ENCODE results near the gene MXD4. TPM values are rescaled to one million over a fixed set of nuclear protein-coding genes. Genes with fewer than 3 reads are reported as not detected.
"Not testable (repeated sequence)": the region's sequence is repeated elsewhere in the genome, so short reads cannot be mapped to it uniquely, and the experiment has no call there.

The MXD4 gene
- polyA plus RNA-seq, 1 donor: 49.5 TPM

- DNase-seq: no peak
Observed at GRCh38 chr4:2222838-2223237, 39.1 kb downstream of the MXD4 start.

GRCh38 chr4:2221378-2221777 lies 40.5 kb downstream of the MXD4 start:
- DNase-seq: not testable (repeated sequence)

GRCh38 chr4:2220016-2220630 lies 41.8 kb downstream of the MXD4 start:
- peak; percentile 70 for DNase-seq

- DNase-seq: no peak
Observed at GRCh38 chr4:2219233-2219760, 42.6 kb downstream of the MXD4 start.

GRCh38 chr4:2218436-2218835 lies 43.5 kb downstream of the MXD4 start:
- no peak for DNase-seq

GRCh38 chr4:2217726-2218125 lies 44.2 kb downstream of the MXD4 start:
- no peak for DNase-seq

- no peak for DNase-seq
Observed at GRCh38 chr4:2212831-2213230, 49.1 kb downstream of the MXD4 start.

- not testable (repeated sequence) for DNase-seq
Observed at GRCh38 chr4:2202789-2203188, 59.1 kb downstream of the MXD4 start.

Other genes starting within 250 kb of the MXD4 start
- 6.4 TPM for gene NAT8L, start 202.8 kb downstream of the MXD4 start, polyA plus RNA-seq (ENCODE audit: insufficient read length)
- gene HAUS3, start 20.0 kb downstream of the MXD4 start, polyA plus RNA-seq (ENCODE audit: insufficient read length): 25.9 TPM
- 6.6 TPM for gene POLN, start 20.0 kb downstream of the MXD4 start, polyA plus RNA-seq (ENCODE audit: insufficient read length)
- 2.7 TPM for gene ZFYVE28, start 156.5 kb upstream of the MXD4 start, polyA plus RNA-seq (ENCODE audit: insufficient read length)
- gene CFAP99, start 156.8 kb upstream of the MXD4 start, polyA plus RNA-seq (ENCODE audit: insufficient read length): 0.80 TPM
- 68.7 TPM for gene RNF4, start 207.0 kb upstream of the MXD4 start, polyA plus RNA-seq (ENCODE audit: insufficient read length)

All from left kidney (tissue), 2 donors.